Mesothelial cell of epicardium (in vitro differentiated cells): Measurements from ENCODE around the gene CYBC1. TPM values are rescaled to one million over a fixed set of nuclear protein-coding genes. Genes with fewer than 3 reads are reported as not detected.

Experiments
- DNase-seq, 2 experiments: peaks; one replicate each; pipeline ENCODE4 v3.0.0; 2021; ENCODE audit warnings: low spot score in 2 of 2; ENCODE audit not compliant: unreplicated experiment in 2 of 2
- H3K27ac Mint-ChIP-seq: 2 replicates; pipeline ENCODE4 v1.8.0; 2021; ENCODE audit warnings: mixed read lengths
- H3K27me3 Mint-ChIP-seq: 2 replicates; pipeline ENCODE4 v1.8.0; 2021; ENCODE audit warnings: low read depth, mixed read lengths
- H3K36me3 Mint-ChIP-seq: 2 replicates; pipeline ENCODE4 v1.8.0; 2021; ENCODE audit warnings: mixed read lengths
- H3K4me1 Mint-ChIP-seq: 2 replicates; pipeline ENCODE4 v1.8.0; 2021; ENCODE audit warnings: mixed read lengths
- H3K4me3 Mint-ChIP-seq: 2 replicates; pipeline ENCODE4 v1.8.0; 2021; ENCODE audit warnings: mild to moderate bottlenecking, moderate library complexity, mixed read lengths
- H3K9me3 Mint-ChIP-seq: 2 replicates; pipeline ENCODE4 v1.8.0; 2021; ENCODE audit warnings: mixed read lengths
- CTCF ChIP-seq: fragments of 200-600 bp; sonication (generic); IDR thresholded peaks from one replicate; pipeline ENCODE4 v1.5.0; 2021; ENCODE audit warnings: antibody characterized with exemption; ENCODE audit not compliant: unreplicated experiment
- total RNA-seq: library from RNA; stranded (reverse); gene quantifications from 3 replicates; pipeline ENCODE4 v1.2.1, GENCODE V29; 2021

The CYBC1 gene
- total RNA-seq, 1 donor from 2014 or later = 86.7 TPM

- Mint-ChIP-seq H3K36me3 (peaks cover 19% of the 10 kb centered on the region), H3K4me3 (no peak overlapping the region), H3K4me1 (peaks cover 6% of the 10 kb centered on the region), H3K27ac (no peak overlapping the region), H3K27me3 (no peaks in the 10 kb centered on the region), H3K9me3 (no peaks in the 10 kb centered on the region)
- DNase-seq = no peak
- no peak for TF ChIP-seq CTCF
These were observed 39.0 kb downstream of the CYBC1 start for GRCh38 chr17:82411396-82412053.

- no peak for TF ChIP-seq CTCF
- H3K27me3 Mint-ChIP-seq = no peaks in the 10 kb centered on the region
- H3K4me1 Mint-ChIP-seq = peaks cover 5% of the 10 kb centered on the region
- H3K4me3 Mint-ChIP-seq = no peak overlapping the region
- H3K9me3 Mint-ChIP-seq = no peaks in the 10 kb centered on the region
- H3K27ac Mint-ChIP-seq = no peak overlapping the region
- no peak for DNase-seq
- peaks cover 23% of the 10 kb centered on the region for H3K36me3 Mint-ChIP-seq
These were observed 40.4 kb downstream of the CYBC1 start for GRCh38 chr17:82410014-82410716.

- Mint-ChIP-seq H3K27me3 (no peaks in the 10 kb centered on the region), H3K27ac (no peak overlapping the region), H3K4me1 (no peaks in the 10 kb centered on the region), H3K36me3 (peaks cover 20% of the 10 kb centered on the region), H3K9me3 (no peaks in the 10 kb centered on the region), H3K4me3 (no peak overlapping the region)
- no peak for TF ChIP-seq CTCF
- DNase-seq = no peak
These were observed 41.6 kb downstream of the CYBC1 start for GRCh38 chr17:82408938-82409318.

- no peak for TF ChIP-seq CTCF
- peaks cover 23% of the 10 kb centered on the region for H3K36me3 Mint-ChIP-seq
These were observed 42.1 kb downstream of the CYBC1 start for GRCh38 chr17:82408288-82408937.

GRCh38 chr17:82407255-82407654 is 43.3 kb downstream of the CYBC1 start:
- Mint-ChIP-seq H3K27me3 (no peaks in the 10 kb centered on the region), H3K36me3 (peaks cover 23% of the 10 kb centered on the region), H3K4me1 (no peaks in the 10 kb centered on the region), H3K27ac (no peak overlapping the region), H3K9me3 (no peaks in the 10 kb centered on the region), H3K4me3 (no peak overlapping the region)
- no peak for DNase-seq
- no peak for TF ChIP-seq CTCF

More at GRCh38 chr17:82408288-82408937, 42.1 kb downstream of the CYBC1 start:
- no peak for DNase-seq
- H3K4me1 Mint-ChIP-seq = no peaks in the 10 kb centered on the region
- no peaks in the 10 kb centered on the region for H3K27me3 Mint-ChIP-seq
- no peak overlapping the region for H3K27ac Mint-ChIP-seq
- no peaks in the 10 kb centered on the region for H3K9me3 Mint-ChIP-seq
- H3K4me3 Mint-ChIP-seq = no peak overlapping the region
